Body of pancreas (tissue), 4 donors: ENCODE results near the gene F10. TPM values are rescaled to one million over a fixed set of nuclear protein-coding genes. Genes with fewer than 3 reads are reported as not detected.

Experiments used
- ATAC-seq: fragments of 150-250 bp; one replicate; pipeline ENCODE4 v1.9.1; 2016
- DNase-seq, 4 donors: peaks; one replicate each; pipeline ENCODE4 v3.0.0-alpha.2; 2019
- H3K27ac ChIP-seq, 4 donors: fragments of 200-600 bp; sonication (generic); 1 replicate in 3 of 4; 2 replicates in 1 of 4; pipeline versions ENCODE4 v1.5.1 to v1.6.1; 2016 to 2019; ENCODE audit warnings: mild to moderate bottlenecking in 1 of 4, mixed read lengths in 1 of 4, moderate library complexity in 1 of 4
- H3K27me3 ChIP-seq, 2 donors: fragments of 200-600 bp; sonication (generic); one replicate each; pipeline ENCODE4 v1.6.0; 2016; ENCODE audit warnings: mild to moderate bottlenecking in 1 of 2
- H3K36me3 ChIP-seq, 2 donors: fragments of 200-600 bp; sonication (generic); replicated peaks in 1 of 2; 2 replicates each; pipeline ENCODE4 v1.5.1; 2016; ENCODE audit warnings: low read depth in 2 of 2; ENCODE audit not compliant: insufficient read depth in 1 of 2
- H3K4me1 ChIP-seq: fragments of 200-600 bp; sonication (generic); one replicate; pipeline ENCODE4 v1.6.0; 2016
- H3K4me3 ChIP-seq, 2 donors: fragments of 200-600 bp; sonication (generic); 1 replicate in 1 of 2; 2 replicates in 1 of 2; pipeline ENCODE4 v1.5.1; 2016 to 2019
- H3K9me3 ChIP-seq, 3 donors: fragments of 200-600 bp; sonication (generic); 1 replicate in 2 of 3; 2 replicates in 1 of 3; pipeline ENCODE4 v1.5.1; 2016
- POLR2A ChIP-seq, 3 donors: fragments of 450-650 bp; IDR thresholded peaks; one replicate each; pipeline ENCODE4 v1.6.1; 2016; ENCODE audit warnings: antibody characterized with exemption in 3 of 3, mild to moderate bottlenecking in 2 of 3
- WGBS, 2 donors: methylation state at CpG; one replicate each; pipeline ENCODE4 v1.1.5; 2017; 5-methylcytosine and 5-hydroxymethylcytosine counted together
- intact Hi-C: fragments of 100-400 bp; cut with DNase I; formaldehyde crosslinking; loops from one replicate; pipeline ENCODE4 v1.15.1; 2023
- total RNA-seq, 2 donors: library from RNA; depleted of rRNA; stranded (reverse); fragments of >200 nt; gene quantifications; one replicate each; pipeline ENCODE4 v1.1.0, GENCODE V29; 2016
- TF ChIP-seq, protein P1 (sequence below), 7 experiments: fragments of 450-650 bp in 4 of 7; fragments of 200-600 bp in 3 of 7; sonication (generic) in 3 of 7; IDR thresholded peaks; one replicate each; pipeline ENCODE4 v1.5.1; 2016 to 2019; ENCODE audit warnings: antibody characterized with exemption in 7 of 7

F10 gene
- total RNA-seq: 1 to 10 TPM; 2.3 to 6.7 TPM

DNA sequence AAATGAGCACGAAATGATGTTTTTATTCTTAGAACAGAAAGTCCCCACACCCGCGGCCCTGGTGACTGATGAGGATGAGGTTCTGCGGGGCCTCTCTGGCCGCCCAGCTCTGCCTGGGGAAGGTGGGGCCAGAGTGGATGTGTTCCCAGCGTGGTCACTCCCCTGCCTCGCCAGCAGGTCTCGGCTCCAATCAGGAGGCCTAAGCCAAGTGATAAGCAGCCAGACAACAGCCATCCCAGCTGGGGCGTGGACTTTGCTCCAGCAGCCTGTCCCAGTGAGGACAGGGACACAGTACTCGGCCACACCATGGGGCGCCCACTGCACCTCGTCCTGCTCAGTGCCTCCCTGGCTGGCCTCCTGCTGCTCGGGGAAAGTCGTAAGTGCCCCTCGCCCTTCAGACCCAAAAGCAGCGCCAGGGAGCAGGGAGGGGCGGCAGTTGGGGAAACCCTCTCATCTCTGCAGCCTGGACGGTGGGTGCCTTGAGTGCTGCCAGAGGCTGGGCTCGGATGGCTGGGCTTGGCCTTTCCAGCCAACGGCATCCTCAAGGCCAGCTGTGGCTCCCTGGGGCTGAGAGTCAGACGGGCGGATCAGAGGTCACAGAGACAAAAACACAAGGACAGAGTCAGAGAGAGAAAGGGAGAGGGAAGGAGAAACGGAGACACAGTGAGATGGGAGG lies at the start of gene F10:
TSS of gene F10 (plus strand) at position 250 of the 676 bp plus-strand sequence. CDS start at position 307, 57 bp downstream.
- Histone ChIP-seq H3K4me3 (no peak within 1 kb of the TSS), H3K9me3 (no peaks in the 10 kb centered on the region), H3K27ac (peak within 1 kb of the TSS in 1 of 4 donors; percentile 9), H3K27me3 (no peaks in the 10 kb centered on the region), H3K4me1 (peaks cover 6% of the 10 kb centered on the region), H3K36me3 (no peaks in the 10 kb centered on the region)
- peak; percentile 85 for ATAC-seq
- WGBS, 2 donors: 22 to 31% methylated on average over 12 to 22 of the region's 23 CpGs
- TF ChIP-seq, protein P1, sequence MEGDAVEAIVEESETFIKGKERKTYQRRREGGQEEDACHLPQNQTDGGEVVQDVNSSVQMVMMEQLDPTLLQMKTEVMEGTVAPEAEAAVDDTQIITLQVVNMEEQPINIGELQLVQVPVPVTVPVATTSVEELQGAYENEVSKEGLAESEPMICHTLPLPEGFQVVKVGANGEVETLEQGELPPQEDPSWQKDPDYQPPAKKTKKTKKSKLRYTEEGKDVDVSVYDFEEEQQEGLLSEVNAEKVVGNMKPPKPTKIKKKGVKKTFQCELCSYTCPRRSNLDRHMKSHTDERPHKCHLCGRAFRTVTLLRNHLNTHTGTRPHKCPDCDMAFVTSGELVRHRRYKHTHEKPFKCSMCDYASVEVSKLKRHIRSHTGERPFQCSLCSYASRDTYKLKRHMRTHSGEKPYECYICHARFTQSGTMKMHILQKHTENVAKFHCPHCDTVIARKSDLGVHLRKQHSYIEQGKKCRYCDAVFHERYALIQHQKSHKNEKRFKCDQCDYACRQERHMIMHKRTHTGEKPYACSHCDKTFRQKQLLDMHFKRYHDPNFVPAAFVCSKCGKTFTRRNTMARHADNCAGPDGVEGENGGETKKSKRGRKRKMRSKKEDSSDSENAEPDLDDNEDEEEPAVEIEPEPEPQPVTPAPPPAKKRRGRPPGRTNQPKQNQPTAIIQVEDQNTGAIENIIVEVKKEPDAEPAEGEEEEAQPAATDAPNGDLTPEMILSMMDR (IDR thresholded peaks at IDR 0.05): peak in 2 of 7 experiments; percentile 13 to 32
- peak in 1 of 3 donors; percentile 31 for TF ChIP-seq POLR2A (IDR thresholded peaks at IDR 0.05)
- peak; percentile 51 to 75 (median 72) for DNase-seq
- intact Hi-C loops: no loop called here

DNA sequence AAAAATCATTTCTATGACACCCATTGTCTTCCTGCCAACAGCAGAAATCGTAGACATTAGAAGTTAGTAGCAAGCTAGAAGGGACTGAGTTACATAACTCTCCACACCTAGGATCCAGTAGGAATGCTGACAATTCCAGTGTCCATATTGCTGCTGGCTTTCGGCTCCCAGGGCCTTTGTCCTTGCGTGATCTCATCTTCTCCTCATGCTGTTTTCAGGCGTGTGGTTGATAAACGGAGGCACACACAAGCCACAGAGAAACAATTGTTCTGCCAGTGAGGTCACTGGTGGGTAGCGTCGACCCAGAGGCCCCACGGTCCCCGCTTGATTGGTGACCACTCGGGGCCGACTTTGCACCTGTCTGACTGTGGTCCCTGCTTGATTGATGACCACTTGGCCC lies 48.7 kb upstream of the F10 start:
- intact Hi-C loops: no loop called here

DNA sequence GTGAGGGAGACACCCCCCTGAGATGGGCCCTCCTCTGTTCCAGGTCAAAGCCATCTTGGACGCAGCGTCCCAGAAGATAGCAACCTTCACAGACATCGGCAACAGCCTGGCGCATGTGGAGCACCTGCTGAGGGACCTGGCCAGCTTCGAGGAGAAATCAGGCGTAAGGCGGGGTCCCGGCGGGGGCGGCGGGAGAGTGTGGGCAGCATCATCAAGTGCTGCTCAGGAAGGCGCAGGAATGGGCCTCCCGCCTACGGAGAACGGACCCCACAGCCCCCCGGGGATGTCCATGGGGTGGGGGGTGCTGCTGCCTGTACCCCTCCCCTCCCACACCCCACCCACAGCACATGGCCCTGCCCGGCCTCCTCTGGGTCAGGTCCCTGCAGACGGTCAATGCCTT lies 48.2 kb upstream of the F10 start:
- intact Hi-C loops: no loop called here
- no peaks in the 10 kb centered on the region for H3K27me3 ChIP-seq
- DNase-seq: no peak
- H3K27ac ChIP-seq: no peak overlapping the region
- no peaks in the 10 kb centered on the region for H3K9me3 ChIP-seq
- peaks cover 0 to 22% of the 10 kb centered on the region in 2 donors for H3K36me3 ChIP-seq
- ATAC-seq: no peak
- no peak for TF ChIP-seq POLR2A (IDR thresholded peaks at IDR 0.05)
- TF ChIP-seq, protein P1 (IDR thresholded peaks at IDR 0.05): no peak
- no peaks in the 10 kb centered on the region for H3K4me1 ChIP-seq
- WGBS, 2 donors: 90 to 100% methylated on average over 2 to 16 of the region's 18 CpGs
- no peak overlapping the region for H3K4me3 ChIP-seq

More for the DNA sequence above, 48.7 kb upstream of the F10 start:
- TF ChIP-seq, protein P1 (IDR thresholded peaks at IDR 0.05): no peak
- TF ChIP-seq POLR2A (IDR thresholded peaks at IDR 0.05): no peak
- Histone ChIP-seq H3K4me1 (no peaks in the 10 kb centered on the region), H3K4me3 (no peak overlapping the region), H3K9me3 (no peaks in the 10 kb centered on the region), H3K36me3 (peaks cover 0 to 19% of the 10 kb centered on the region in 2 donors), H3K27ac (no peak overlapping the region), H3K27me3 (no peaks in the 10 kb centered on the region)
- 80 to 91% methylated on average over 6 to 11 of the region's 11 CpGs for WGBS, 2 donors
- ATAC-seq (no peak), DNase-seq (no peak)

DNA sequence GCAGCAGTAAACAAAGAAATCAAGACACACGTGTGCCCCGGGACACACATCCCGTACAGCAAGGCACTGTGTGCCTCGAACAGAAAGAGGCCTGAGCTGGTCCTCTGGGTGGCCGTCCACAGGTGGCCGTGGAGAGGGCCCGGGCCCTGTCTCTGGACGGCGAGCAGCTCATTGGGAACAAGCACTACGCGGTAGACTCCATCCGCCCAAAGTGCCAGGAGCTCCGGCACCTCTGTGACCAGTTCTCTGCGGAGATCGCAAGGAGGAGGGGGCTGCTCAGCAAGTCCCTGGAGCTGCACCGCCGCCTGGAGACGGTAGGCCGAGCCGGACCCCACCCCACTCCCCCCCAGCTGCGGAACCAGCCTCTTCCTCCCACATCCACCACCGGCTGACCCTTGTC lies 47.7 kb upstream of the F10 start:
- no peak for ATAC-seq
- intact Hi-C loops: no loop called here

More for the DNA sequence above, 47.7 kb upstream of the F10 start:
- Histone ChIP-seq H3K4me3 (no peak overlapping the region), H3K27ac (no peak overlapping the region), H3K4me1 (no peaks in the 10 kb centered on the region), H3K9me3 (no peaks in the 10 kb centered on the region), H3K27me3 (no peaks in the 10 kb centered on the region), H3K36me3 (peaks cover 0 to 22% of the 10 kb centered on the region in 2 donors)
- DNase-seq: no peak
- TF ChIP-seq POLR2A (IDR thresholded peaks at IDR 0.05): no peak
- TF ChIP-seq, protein P1 (IDR thresholded peaks at IDR 0.05): no peak
- 90 to 93% methylated on average over 8 to 16 of the region's 22 CpGs for WGBS, 2 donors
